SJSA1 (cell line): ENCODE results near the gene MTARC2. TPM values are rescaled to one million over a fixed set of nuclear protein-coding genes. Genes with fewer than 3 reads are reported as not detected.

Experiments used
- DNase-seq, 2 experiments: peaks; one replicate each; pipeline ENCODE4 v3.0.0-alpha.2; 2015 to 2020; ENCODE audit warnings: low spot score in 2 of 2, low read depth in 1 of 2
- H3K27ac ChIP-seq: fragments of 250-450 bp; sonication (Bioruptor Pico); 2 replicates; pipeline ENCODE4 v1.5.1; 2020; ENCODE audit warnings: mild to moderate bottlenecking, moderate library complexity
- H3K27me3 ChIP-seq: fragments of 250-450 bp; sonication (Bioruptor Pico); replicated peaks from 2 replicates; pipeline ENCODE4 v1.5.1; 2020; ENCODE audit warnings: mild to moderate bottlenecking, moderate library complexity
- H3K36me3 ChIP-seq: fragments of 250-450 bp; sonication (Bioruptor Pico); 2 replicates; pipeline ENCODE4 v1.5.1; 2020; ENCODE audit warnings: mild to moderate bottlenecking
- H3K4me1 ChIP-seq: fragments of 250-450 bp; sonication (Bioruptor Pico); replicated peaks from 2 replicates; pipeline ENCODE4 v1.6.1; 2021; ENCODE audit warnings: mild to moderate bottlenecking
- H3K4me3 ChIP-seq: fragments of 250-450 bp; sonication (Bioruptor Pico); 2 replicates; pipeline ENCODE4 v1.5.1; 2020; ENCODE audit warnings: mild to moderate bottlenecking
- H3K9me3 ChIP-seq: fragments of 250-450 bp; sonication (Bioruptor Pico); replicated peaks from 2 replicates; pipeline ENCODE4 v1.5.1; 2020; ENCODE audit warnings: mild to moderate bottlenecking
- total RNA-seq: library from RNA; depleted of rRNA; stranded (reverse); fragments of >200 nt; shearing (Covaris generic); gene quantifications from 2 replicates; pipeline ENCODE4 v1.2.3, GENCODE V29; 2014

MTARC2 gene
- total RNA-seq, 1 experiment from 2014 or later = 10.1 TPM

DNA sequence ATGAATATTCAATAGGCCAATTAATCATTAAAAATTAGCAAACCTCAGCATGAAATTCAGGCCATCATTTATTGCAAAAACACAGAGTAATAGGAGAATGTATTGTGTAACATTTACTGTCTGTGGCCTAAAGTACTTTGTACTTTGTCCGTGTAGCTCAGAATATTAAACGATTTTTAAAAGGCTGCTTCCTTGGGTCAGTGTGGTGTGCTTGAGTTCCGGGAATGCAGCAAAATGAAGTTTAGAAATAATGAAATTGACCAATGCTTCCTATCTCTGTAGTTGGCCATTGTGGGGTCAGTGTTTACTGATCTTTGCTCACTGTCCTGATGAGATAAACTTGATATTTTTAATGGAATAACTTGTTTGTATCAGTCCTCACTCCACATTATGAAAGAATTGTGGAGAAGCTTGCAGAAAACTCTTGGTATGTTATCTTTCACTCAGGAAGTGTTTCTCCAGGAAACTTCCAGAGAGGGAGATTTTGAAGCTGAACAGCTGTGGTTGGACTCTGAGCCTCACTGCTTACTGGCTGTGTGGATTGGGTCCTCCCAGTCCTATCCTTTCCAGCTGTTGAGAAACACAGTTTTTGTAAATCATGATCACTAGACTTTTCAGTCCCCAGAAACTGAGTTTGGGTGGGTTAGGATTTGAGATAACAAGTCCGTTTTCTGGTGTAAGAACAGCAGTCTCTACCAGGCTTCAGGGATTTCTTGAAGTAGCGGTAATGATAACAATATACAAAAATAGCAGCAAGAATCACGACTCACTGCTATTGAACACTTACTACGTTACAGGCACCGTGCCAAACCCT lies 19.4 kb downstream of the MTARC2 start:
- H3K27me3 ChIP-seq = no peaks in the 10 kb centered on the region
- H3K27ac ChIP-seq = no peak overlapping the region
- H3K9me3 ChIP-seq = no peaks in the 10 kb centered on the region
- no peak for DNase-seq
- no peaks in the 10 kb centered on the region for H3K4me1 ChIP-seq
- H3K36me3 ChIP-seq = peaks cover 38% of the 10 kb centered on the region
- H3K4me3 ChIP-seq = no peak overlapping the region

GRCh38 chr1:220768126-220768601 lies 20.0 kb downstream of the MTARC2 start:
- H3K9me3 ChIP-seq = no peaks in the 10 kb centered on the region
- H3K4me1 ChIP-seq = no peaks in the 10 kb centered on the region
- no peak overlapping the region for H3K27ac ChIP-seq
- DNase-seq = no peak
- peaks cover 36% of the 10 kb centered on the region for H3K36me3 ChIP-seq
- no peak overlapping the region for H3K4me3 ChIP-seq
- H3K27me3 ChIP-seq = no peaks in the 10 kb centered on the region

DNA sequence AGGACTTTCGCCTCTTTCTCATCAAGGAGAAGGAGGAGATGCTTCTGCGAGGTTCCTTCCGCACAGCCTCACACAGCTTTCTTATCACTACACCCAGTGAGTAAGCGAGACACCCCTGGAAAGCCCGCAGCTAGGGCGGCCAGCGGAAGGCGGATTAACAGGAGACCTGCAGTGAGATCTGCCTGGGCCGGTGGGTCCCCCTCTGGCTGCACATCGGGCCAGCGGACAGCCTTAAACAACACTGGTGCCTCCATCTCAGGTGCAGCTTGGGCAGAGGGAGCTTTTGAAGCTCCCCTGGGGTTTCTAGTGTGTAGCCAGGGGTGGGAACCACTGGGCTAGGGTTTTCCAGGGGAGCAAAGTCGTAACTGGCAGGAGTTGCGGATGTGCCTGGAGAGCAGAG lies 21.1 kb downstream of the MTARC2 start:
- no peaks in the 10 kb centered on the region for H3K4me1 ChIP-seq
- peaks cover 33% of the 10 kb centered on the region for H3K36me3 ChIP-seq
- no peak for DNase-seq
- H3K27ac ChIP-seq = no peak overlapping the region
- no peaks in the 10 kb centered on the region for H3K27me3 ChIP-seq
- no peaks in the 10 kb centered on the region for H3K9me3 ChIP-seq
- H3K4me3 ChIP-seq = no peak overlapping the region

DNA sequence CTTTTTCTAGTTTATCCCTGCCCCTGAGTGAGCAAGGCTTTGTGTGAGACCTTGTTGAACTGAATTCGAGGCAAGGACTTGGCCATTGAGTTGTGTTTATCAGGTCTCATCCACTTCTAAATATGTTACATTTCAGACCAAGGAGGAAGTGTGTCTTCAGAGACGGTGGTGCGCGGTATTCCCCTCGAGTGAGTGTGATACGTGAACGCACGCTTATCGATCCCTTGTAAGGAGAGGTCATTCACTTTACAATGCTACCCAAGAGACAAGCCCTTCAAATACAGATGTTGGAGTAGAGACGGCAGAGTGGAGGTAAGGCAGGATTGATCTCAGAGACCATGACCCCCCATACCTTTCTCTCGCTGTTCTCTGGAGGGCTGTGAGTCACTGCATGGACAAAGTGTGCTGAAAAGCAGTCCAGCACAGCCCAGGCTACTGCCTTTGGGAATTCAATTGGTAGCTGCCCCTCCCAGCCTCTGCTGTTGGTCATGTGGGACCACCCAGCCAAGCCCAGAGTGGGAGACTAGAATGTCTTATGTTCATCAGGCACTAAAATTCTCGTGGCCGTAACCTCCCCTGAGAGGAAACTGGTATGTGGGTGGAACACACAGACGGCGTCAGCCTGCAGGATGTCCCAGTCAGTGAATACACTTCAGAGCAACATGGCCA lies 22.3 kb downstream of the MTARC2 start:
- Histone ChIP-seq H3K27ac (no peak overlapping the region), H3K36me3 (peaks cover 31% of the 10 kb centered on the region), H3K9me3 (no peaks in the 10 kb centered on the region), H3K4me1 (no peaks in the 10 kb centered on the region), H3K4me3 (no peak overlapping the region), H3K27me3 (no peaks in the 10 kb centered on the region)
- no peak for DNase-seq

GRCh38 chr1:220772846-220773245 lies 24.7 kb downstream of the MTARC2 start:
- Histone ChIP-seq H3K9me3 (no peaks in the 10 kb centered on the region), H3K27ac (no peak overlapping the region), H3K4me3 (no peak overlapping the region), H3K27me3 (no peaks in the 10 kb centered on the region), H3K36me3 (peaks cover 19% of the 10 kb centered on the region), H3K4me1 (no peaks in the 10 kb centered on the region)
- no peak for DNase-seq

DNA sequence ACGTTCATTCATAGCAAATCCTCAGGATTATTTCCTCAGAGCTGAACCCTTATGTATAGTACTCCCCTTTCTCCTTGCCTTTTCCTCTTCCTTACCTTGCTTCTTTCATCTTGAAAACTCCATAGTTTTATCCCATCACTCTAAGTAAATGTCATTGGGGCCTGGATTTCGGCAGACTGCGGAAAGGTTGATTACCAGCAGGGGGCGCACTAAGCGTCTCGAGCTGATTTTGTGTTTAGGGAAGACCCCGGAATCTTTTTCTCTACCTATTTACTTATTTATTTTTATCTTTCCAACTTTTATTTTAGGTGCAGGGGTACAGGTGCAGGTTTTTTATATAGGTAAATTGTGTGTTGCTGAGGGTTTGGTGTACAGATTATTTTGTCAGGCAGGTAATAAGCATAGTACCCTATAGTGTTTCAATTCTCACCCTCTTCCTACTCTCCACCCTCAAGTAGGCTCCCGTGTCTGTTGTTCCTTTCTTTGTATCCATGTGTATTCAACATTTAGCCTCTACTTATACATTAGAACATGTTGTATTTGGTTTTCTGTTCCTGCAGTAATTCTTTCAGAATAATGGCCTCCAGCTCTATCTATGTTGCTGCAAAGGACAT lies 27.2 kb downstream of the MTARC2 start:
- peak in 1 of 2 experiments; percentile 28 for DNase-seq
- Histone ChIP-seq H3K9me3 (no peaks in the 10 kb centered on the region), H3K4me1 (no peaks in the 10 kb centered on the region), H3K36me3 (peaks cover 9% of the 10 kb centered on the region), H3K27ac (no peak overlapping the region), H3K27me3 (no peaks in the 10 kb centered on the region), H3K4me3 (no peak overlapping the region)

DNA sequence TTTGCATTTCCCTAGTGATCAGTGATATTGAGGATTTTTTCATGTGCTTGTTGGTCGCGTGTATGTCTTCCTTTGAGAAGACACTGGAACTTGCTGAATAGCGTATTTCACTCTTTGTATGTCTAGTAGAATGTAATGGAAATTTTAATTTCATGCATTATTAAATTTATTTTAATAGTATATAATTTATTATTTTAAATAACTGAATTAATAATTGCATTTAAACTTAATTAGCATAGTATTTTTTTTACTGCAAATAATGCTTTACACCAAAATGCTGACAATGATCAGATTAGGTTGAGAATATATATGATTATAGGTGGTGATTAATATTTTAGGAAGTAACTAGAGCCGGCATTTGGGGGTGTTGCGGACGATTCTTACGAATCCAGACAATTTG lies 28.1 kb downstream of the MTARC2 start:
- H3K9me3 ChIP-seq = no peaks in the 10 kb centered on the region

GRCh38 chr1:220776720-220777326 lies 28.7 kb downstream of the MTARC2 start:
- no peak overlapping the region for H3K27ac ChIP-seq
- peaks cover 6% of the 10 kb centered on the region; the same call in 1 of the 2 replicates for H3K36me3 ChIP-seq
- peak; percentile 53 to 78 for DNase-seq
- no peaks in the 10 kb centered on the region for H3K27me3 ChIP-seq
- H3K4me1 ChIP-seq = no peaks in the 10 kb centered on the region
- H3K9me3 ChIP-seq = no peaks in the 10 kb centered on the region
- H3K4me3 ChIP-seq = no peak overlapping the region

More for the DNA sequence above, 28.1 kb downstream of the MTARC2 start:
- no peaks in the 10 kb centered on the region for H3K4me1 ChIP-seq
- DNase-seq = no peak
- peaks cover 5% of the 10 kb centered on the region; the same call in 1 of the 2 replicates for H3K36me3 ChIP-seq
- H3K27ac ChIP-seq = no peak overlapping the region
- no peak overlapping the region for H3K4me3 ChIP-seq
- no peaks in the 10 kb centered on the region for H3K27me3 ChIP-seq

- no peak for DNase-seq
- Histone ChIP-seq H3K36me3 (peaks cover 16% of the 10 kb centered on the region), H3K27me3 (no peaks in the 10 kb centered on the region), H3K27ac (no peak overlapping the region), H3K4me1 (no peaks in the 10 kb centered on the region), H3K4me3 (no peak overlapping the region), H3K9me3 (no peaks in the 10 kb centered on the region)
Observed at GRCh38 chr1:220783453-220783852, 35.3 kb downstream of the MTARC2 start.

DNA sequence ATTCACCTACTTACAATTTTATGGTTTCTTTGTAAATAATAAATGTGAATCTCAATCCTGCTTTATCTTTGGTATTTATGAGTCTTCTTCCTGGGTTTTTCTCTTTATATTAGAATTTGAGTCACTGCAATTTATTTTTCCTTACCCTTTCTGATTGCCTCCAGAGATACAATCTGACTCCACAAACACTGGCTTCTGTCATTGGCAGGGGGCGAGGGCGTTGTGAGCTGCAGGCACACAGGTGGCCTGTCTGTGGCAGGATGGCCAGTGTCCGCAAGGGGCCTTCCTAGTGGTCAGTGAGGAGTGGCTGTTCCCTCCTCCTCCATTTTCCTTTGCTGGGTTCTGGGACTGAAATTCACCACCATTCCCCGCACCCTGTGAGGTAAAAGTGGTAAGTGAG lies 36.6 kb downstream of the MTARC2 start:
- H3K27ac ChIP-seq = no peak overlapping the region
- peaks cover 16% of the 10 kb centered on the region for H3K36me3 ChIP-seq

DNA sequence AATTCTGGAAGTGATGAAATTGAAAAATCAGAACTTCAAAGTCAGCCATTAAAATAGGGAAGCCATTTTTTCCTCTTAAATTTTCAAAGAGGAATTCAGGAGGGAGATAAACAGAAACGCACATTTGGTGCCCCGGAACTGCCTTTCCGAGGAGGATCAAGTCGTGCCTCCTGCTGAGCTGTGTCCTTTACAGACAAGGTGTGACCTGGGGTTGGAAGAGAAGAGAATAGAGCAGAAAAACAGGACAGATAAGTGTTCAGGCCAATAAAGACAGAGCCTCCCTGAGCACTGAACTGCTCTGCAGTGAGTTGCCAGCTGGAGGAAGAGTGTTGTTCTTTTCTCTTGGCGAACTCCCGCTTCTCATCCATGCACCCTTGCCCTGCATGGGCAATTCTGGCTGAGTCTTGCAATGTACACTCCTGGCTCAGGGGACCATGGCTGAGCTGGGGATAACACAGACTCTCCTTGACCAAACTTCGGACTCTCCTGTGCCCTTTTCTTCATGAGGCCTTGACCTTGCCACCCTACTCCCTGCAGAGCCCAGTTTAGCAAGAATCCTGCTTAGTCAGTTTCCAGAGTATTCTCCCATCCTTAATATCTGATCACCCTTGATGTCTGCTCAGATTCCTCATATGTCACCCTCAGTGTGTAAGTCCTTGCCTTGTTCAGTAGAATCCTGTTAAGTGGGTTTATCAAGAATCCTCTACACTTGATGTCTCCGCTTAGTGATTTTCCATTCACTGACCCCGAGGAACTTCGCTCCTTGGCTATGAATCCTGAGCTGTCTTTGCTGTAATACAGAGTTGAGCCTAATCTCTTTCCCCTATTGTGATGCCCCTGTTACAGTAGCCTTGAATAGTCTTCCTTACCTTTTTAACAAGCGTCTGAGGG lies 37.3 kb downstream of the MTARC2 start:
- no peak for DNase-seq
- H3K27ac ChIP-seq = no peak overlapping the region
- H3K27me3 ChIP-seq = no peaks in the 10 kb centered on the region
- no peaks in the 10 kb centered on the region for H3K4me1 ChIP-seq
- peaks cover 16% of the 10 kb centered on the region for H3K36me3 ChIP-seq
- H3K4me3 ChIP-seq = no peak overlapping the region
- H3K9me3 ChIP-seq = no peaks in the 10 kb centered on the region

More for the DNA sequence above, 36.6 kb downstream of the MTARC2 start:
- no peak overlapping the region for H3K4me3 ChIP-seq
- DNase-seq = no peak
- no peaks in the 10 kb centered on the region for H3K9me3 ChIP-seq
- no peaks in the 10 kb centered on the region for H3K27me3 ChIP-seq
- H3K4me1 ChIP-seq = no peaks in the 10 kb centered on the region

- no peaks in the 10 kb centered on the region for H3K4me1 ChIP-seq
- H3K9me3 ChIP-seq = no peaks in the 10 kb centered on the region
- H3K4me3 ChIP-seq = no peak overlapping the region
- DNase-seq = no peak
- no peak overlapping the region for H3K27ac ChIP-seq
- H3K36me3 ChIP-seq = peaks cover 16% of the 10 kb centered on the region
- H3K27me3 ChIP-seq = no peaks in the 10 kb centered on the region
Observed at GRCh38 chr1:220786057-220786336, 37.9 kb downstream of the MTARC2 start.
